Measurements from ENCODE around the gene INTS6.

Gene INTS6

GRCh38 chr13:51311957-51312520, 140.8 kb downstream of the INTS6 start:
- no peak for DNase-seq
